ENCODE results near the gene SOX13.

SOX13 gene

GRCh38 chr1:204108312-204109141 is 35.6 kb downstream of the SOX13 start:
- no peak for DNase-seq

DNA sequence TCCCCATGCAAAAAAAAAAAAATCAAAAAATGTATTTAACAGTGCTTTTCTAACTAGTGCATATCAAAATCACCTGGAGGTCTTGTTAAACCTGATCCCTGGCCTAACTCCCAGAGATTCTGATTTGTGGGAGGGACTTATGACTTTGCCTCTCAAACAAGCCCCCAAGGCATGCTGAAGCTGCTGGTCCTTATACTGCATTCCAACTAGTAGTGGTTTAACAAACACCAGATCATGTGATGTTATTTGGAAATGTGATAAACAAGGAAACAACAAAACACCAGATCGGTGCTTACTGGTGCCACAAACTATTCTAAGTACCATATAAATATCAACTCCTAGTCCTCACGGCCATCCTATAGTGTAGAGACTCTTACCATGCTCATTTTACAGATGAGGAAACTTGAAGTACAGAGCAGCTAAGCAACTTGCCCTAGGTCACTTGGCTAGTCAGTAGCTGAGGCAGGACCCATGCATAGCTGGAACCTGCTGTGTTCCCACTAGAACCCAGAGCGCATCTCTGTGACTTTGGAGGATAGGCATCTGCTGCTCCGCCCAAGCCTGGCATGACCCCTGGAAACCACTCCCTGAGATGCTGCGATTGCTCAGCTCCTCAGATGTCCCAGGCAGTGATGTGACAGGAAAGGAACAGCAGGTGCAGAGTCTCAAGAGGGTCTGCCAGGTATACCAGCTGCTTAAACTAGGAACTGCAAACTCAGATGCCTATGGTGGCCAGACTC is 38.1 kb downstream of the SOX13 start:
- DNase-seq: no peak

GRCh38 chr1:204112876-204113730 is 40.2 kb downstream of the SOX13 start:
- DNase-seq: no peak

- DNase-seq: no peak
Measured at GRCh38 chr1:204113896-204114295, 41.0 kb downstream of the SOX13 start.

DNA sequence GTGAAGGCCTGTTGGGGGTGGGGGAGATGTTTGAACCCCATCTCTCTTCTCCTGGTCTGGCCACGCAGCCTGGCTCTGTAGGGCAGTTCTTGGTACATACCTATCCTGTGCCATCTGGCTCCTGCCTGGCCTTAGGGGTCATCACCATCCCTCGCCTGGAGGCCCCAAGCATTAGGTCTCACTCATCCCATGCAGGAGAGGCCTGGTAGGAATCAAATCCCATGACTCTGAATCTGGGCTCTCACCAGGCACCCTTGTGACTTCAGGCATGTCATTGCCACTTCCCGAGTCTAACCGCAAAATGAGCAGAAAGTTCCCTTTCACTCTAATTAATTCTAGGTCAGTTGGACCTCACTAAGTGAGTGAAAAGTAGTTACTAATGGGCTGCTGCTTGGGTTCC is 41.7 kb downstream of the SOX13 start:
- no peak for DNase-seq

- DNase-seq: no peak
Measured at GRCh38 chr1:204115116-204115515, 42.2 kb downstream of the SOX13 start.

DNA sequence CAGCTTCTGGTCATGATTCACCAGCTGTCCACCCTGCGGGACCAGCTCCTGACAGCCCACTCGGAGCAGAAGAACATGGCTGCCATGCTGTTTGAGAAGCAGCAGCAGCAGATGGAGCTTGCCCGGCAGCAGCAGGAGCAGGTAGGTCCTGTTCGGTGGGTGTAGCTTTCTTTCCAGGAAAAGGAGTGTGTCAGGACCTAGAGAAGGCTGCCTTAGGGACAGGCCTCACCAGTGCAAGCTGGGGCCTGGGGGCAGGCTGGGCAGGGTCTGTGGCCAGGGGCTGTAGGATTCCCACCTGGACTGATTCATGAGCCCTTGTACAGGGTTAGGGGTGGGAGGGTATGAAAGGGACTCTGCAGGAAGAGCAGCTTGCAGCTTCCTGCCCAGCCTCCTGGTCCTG is 43.6 kb downstream of the SOX13 start:
- no peak for DNase-seq

GRCh38 chr1:204121840-204122555 is 49.1 kb downstream of the SOX13 start:
- no peak for DNase-seq

DNA sequence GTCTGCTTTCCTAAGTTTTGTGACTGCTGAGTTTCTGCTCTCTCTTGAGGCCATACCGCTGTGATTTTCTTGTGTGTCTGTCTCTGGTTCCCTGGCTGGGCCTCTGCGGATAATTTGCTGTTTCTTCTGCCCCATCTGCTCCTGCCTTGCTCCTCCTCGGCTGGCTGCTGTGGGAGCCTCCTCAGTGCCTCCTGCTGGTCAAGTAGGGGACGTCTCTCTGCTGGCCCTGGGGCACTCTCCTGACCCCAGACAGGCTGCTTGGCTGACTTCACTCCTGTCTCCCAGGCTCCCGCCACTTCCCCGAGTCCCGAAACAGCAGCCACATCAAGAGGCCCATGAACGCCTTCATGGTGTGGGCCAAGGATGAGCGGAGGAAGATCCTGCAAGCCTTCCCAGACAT is 50.5 kb downstream of the SOX13 start:
- no peak for DNase-seq

DNA sequence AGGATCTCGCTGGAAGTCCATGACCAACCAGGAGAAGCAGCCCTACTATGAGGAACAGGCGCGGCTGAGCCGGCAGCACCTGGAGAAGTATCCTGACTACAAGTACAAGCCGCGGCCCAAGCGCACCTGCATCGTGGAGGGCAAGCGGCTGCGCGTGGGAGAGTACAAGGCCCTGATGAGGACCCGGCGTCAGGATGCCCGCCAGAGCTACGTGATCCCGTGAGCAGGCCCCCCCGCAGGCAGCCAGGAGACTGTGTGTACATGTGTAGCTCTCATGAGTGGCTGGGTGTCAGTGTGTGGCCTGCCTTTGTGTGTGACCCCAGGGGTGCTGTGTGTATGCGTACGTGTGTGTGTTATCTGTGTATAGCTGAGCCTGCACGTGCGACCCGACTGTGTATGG is 51.7 kb downstream of the SOX13 start:
- no peak for DNase-seq

- no peak for DNase-seq
Measured at GRCh38 chr1:204125759-204126351, 52.9 kb downstream of the SOX13 start.

- DNase-seq: no peak
Measured at GRCh38 chr1:204126386-204126785, 53.5 kb downstream of the SOX13 start.

DNA sequence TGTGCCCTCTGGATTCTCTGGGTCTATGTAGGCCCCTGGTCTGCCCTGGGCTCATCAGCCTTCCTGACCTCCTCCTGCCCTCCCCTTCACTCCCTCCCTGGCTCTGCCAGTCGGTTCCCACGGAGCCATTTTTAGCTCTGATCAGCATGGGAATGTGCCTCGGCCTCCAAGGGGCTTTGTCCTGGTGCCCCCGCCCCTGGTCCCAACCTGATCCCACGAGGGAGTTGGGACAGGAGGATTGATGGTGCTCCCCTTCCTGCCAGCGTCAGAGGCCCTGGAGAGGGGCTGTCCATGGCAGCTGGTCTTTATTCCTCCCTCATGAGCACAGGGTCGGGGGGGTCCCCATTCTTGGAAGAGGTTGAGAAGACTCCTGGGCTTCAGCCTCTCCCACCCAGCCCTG is 54.0 kb downstream of the SOX13 start:
- DNase-seq: no peak

DNA sequence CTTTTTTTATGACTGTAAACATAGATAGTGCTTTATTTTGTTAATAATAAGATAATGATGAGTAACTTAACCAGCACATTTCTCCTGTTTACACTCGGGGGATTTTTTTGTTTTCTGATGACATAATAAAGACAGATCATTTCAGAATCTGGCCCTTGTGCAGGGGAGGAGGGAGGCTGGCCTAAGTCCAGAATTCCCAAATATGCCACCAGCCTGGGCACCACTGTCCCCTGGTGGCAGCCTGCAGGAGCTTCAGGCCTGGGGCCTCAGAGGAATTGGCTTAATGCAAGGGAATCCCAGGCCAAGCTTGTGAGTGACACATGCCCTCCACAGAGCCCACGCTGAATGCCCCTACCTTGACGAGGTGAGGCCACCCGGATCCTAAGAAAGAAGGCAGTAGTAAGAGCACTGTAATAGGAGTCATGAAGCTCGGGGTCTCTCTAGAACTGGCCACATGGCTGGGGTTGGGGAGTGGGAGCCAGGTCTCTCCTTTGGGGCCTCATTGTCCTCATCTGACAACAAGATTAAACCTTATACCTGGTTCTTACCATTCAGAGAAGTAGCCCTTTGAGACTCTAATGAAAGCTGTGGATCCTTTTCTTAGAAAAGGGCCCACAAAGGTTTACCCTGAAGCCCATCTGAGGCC is 54.8 kb downstream of the SOX13 start:
- DNase-seq: no peak

DNA sequence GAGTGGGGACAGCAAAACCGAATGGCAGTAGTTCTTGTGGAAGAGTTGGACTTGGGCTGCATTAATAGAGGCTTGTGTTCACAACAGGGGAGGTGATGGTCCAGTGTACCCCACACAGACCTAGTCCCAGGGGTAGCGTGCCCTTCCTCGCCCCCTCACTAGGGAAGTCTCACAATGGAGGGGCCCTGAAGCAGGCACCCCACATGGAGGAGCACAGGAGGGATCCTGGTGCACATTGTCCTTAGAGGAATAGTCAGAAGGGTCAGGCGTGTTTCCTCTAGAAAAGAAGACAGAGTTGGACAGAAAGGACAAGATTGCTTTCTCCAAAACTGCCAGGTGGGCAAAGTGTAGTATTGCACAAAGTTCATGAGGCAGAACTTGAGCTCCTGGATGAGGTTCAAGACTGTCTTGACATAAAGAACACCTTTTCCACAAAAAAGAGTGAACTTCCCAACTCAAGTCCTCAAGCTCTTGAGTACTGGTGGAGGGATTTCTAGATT is 55.6 kb downstream of the SOX13 start:
- no peak for DNase-seq

GRCh38 chr1:204128964-204129896 is 56.3 kb downstream of the SOX13 start:
- peak; percentile 32 for DNase-seq

DNA sequence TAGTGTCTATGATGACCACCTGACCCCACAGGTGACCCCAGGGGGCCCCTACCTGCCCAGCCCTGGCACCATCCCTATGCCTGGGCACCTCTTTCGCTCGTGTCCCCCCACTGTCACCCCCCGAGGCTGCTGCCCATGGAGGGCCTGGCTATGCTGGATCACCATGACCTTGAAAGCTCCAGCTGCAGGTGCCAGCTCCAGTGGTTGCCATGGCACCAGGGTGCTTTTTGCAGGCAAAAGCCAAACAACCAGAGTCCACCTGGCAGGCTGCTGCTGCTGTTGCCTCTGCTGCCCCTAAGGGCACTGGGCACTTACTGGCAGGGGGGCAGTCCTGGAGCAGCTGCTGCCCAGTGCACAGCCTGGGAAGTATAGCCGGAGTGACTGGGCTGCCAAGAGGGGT is 57.3 kb downstream of the SOX13 start:
- DNase-seq: no peak

GRCh38 chr1:204130981-204131892 is 58.3 kb downstream of the SOX13 start:
- no peak for DNase-seq

GRCh38 chr1:204131978-204132377 is 59.1 kb downstream of the SOX13 start:
- DNase-seq: no peak
